GM18517 (cell line): ENCODE data around the gene CRADD.
"Not testable (repeated sequence)": the region's sequence is repeated elsewhere in the genome, so short reads cannot be mapped to it uniquely, and the experiment has no call there.

Experiments used
- ATAC-seq: cut with Tn5 transposase; IDR thresholded peaks from one replicate; pipeline ENCODE4 v1.9.1; 2021; ENCODE audit warnings: mild to moderate bottlenecking, moderate library complexity; ENCODE audit not compliant: unreplicated experiment

The CRADD gene

GRCh38 chr12:93862424-93862823 is 185.2 kb downstream of the CRADD start:
- no peak for ATAC-seq

- ATAC-seq = no peak
Measured at GRCh38 chr12:93865751-93866150, 188.6 kb downstream of the CRADD start.

- no peak for ATAC-seq
Measured at GRCh38 chr12:93868771-93869170, 191.6 kb downstream of the CRADD start.

GRCh38 chr12:93870020-93870795 is 193.0 kb downstream of the CRADD start:
- no peak for ATAC-seq

- ATAC-seq = not testable (repeated sequence)
Measured at GRCh38 chr12:93871566-93871965, 194.4 kb downstream of the CRADD start.

- ATAC-seq = no peak
Measured at GRCh38 chr12:93873561-93873960, 196.4 kb downstream of the CRADD start.

GRCh38 chr12:93875157-93875556 is 198.0 kb downstream of the CRADD start:
- no peak for ATAC-seq

- no peak for ATAC-seq
Measured at GRCh38 chr12:93876360-93876759, 199.2 kb downstream of the CRADD start.

- no peak for ATAC-seq
Measured at GRCh38 chr12:93877446-93877845, 200.3 kb downstream of the CRADD start.

- ATAC-seq = no peak
Measured at GRCh38 chr12:93879476-93880421, 202.6 kb downstream of the CRADD start.

GRCh38 chr12:93880853-93881522 is 203.8 kb downstream of the CRADD start:
- no peak for ATAC-seq

- no peak for ATAC-seq
Measured at GRCh38 chr12:93882763-93883162, 205.6 kb downstream of the CRADD start.

- ATAC-seq = no peak
Measured at GRCh38 chr12:93883436-93884154, 206.4 kb downstream of the CRADD start.

- no peak for ATAC-seq
Measured at GRCh38 chr12:93884794-93885460, 207.8 kb downstream of the CRADD start.

- ATAC-seq = not testable (repeated sequence)
Measured at GRCh38 chr12:93885973-93886532, 208.9 kb downstream of the CRADD start.

- ATAC-seq = no peak
Measured at GRCh38 chr12:93886533-93887511, 209.6 kb downstream of the CRADD start.

- no peak for ATAC-seq
Measured at GRCh38 chr12:93888964-93889363, 211.8 kb downstream of the CRADD start.

GRCh38 chr12:93889516-93890212 is 212.5 kb downstream of the CRADD start:
- ATAC-seq = no peak
